ENCODE data around the gene FAM216B. TPM values are rescaled to one million over a fixed set of nuclear protein-coding genes. Genes with fewer than 3 reads are reported as not detected.

The FAM216B gene
- total and polyA plus RNA-seq, 2 experiments from 2014 or later: 0.06 TPM; not detected in 1

DNA sequence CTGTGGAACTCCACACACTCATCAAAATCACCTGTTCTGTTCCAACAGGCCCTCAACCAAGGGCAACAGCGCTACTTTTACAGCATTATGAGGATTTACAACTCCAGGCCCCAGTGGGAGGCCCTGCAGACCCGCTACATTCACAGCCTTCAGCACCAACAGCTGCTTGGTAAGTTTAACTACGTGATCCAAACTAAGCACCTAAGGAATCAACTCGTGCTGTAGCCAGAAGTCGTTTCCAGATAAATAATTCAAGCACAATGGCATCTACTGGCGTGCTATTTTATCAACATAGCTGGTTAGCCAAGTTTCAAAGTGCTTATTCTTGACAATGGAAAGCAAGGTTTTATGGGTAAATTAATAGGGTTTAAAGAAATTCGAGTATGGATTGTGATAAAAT is 5.3 kb downstream of the FAM216B start (continued):
- TF ChIP-seq, protein P1, sequence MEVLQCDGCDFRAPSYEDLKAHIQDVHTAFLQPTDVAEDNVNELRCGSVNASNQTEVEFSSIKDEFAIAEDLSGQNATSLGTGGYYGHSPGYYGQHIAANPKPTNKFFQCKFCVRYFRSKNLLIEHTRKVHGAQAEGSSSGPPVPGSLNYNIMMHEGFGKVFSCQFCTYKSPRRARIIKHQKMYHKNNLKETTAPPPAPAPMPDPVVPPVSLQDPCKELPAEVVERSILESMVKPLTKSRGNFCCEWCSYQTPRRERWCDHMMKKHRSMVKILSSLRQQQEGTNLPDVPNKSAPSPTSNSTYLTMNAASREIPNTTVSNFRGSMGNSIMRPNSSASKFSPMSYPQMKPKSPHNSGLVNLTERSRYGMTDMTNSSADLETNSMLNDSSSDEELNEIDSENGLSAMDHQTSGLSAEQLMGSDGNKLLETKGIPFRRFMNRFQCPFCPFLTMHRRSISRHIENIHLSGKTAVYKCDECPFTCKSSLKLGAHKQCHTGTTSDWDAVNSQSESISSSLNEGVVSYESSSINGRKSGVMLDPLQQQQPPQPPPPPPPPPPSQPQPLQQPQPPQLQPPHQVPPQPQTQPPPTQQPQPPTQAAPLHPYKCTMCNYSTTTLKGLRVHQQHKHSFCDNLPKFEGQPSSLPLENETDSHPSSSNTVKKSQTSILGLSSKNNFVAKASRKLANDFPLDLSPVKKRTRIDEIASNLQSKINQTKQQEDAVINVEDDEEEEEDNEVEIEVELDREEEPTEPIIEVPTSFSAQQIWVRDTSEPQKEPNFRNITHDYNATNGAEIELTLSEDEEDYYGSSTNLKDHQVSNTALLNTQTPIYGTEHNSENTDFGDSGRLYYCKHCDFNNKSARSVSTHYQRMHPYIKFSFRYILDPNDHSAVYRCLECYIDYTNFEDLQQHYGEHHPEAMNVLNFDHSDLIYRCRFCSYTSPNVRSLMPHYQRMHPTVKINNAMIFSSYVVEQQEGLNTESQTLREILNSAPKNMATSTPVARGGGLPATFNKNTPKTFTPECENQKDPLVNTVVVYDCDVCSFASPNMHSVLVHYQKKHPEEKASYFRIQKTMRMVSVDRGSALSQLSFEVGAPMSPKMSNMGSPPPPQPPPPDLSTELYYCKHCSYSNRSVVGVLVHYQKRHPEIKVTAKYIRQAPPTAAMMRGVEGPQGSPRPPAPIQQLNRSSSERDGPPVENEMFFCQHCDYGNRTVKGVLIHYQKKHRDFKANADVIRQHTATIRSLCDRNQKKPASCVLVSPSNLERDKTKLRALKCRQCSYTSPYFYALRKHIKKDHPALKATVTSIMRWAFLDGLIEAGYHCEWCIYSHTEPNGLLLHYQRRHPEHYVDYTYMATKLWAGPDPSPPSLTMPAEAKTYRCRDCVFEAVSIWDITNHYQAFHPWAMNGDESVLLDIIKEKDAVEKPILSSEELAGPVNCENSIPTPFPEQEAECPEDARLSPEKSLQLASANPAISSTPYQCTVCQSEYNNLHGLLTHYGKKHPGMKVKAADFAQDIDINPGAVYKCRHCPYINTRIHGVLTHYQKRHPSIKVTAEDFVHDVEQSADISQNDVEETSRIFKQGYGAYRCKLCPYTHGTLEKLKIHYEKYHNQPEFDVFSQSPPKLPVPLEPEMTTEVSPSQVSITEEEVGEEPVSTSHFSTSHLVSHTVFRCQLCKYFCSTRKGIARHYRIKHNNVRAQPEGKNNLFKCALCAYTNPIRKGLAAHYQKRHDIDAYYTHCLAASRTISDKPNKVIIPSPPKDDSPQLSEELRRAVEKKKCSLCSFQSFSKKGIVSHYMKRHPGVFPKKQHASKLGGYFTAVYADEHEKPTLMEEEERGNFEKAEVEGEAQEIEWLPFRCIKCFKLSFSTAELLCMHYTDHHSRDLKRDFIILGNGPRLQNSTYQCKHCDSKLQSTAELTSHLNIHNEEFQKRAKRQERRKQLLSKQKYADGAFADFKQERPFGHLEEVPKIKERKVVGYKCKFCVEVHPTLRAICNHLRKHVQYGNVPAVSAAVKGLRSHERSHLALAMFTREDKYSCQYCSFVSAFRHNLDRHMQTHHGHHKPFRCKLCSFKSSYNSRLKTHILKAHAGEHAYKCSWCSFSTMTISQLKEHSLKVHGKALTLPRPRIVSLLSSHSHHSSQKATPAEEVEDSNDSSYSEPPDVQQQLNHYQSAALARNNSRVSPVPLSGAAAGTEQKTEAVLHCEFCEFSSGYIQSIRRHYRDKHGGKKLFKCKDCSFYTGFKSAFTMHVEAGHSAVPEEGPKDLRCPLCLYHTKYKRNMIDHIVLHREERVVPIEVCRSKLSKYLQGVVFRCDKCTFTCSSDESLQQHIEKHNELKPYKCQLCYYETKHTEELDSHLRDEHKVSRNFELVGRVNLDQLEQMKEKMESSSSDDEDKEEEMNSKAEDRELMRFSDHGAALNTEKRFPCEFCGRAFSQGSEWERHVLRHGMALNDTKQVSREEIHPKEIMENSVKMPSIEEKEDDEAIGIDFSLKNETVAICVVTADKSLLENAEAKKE (CRISPR knock-in tag; IDR thresholded peaks at IDR 0.05): no peak
- TF ChIP-seq CREB1 (CRISPR knock-in tag; IDR thresholded peaks at IDR 0.05; ENCODE audit: low read depth) (no peak), JUNB (IDR thresholded peaks at IDR 0.05; ENCODE audit: unreplicated experiment) (no peak)

DNA sequence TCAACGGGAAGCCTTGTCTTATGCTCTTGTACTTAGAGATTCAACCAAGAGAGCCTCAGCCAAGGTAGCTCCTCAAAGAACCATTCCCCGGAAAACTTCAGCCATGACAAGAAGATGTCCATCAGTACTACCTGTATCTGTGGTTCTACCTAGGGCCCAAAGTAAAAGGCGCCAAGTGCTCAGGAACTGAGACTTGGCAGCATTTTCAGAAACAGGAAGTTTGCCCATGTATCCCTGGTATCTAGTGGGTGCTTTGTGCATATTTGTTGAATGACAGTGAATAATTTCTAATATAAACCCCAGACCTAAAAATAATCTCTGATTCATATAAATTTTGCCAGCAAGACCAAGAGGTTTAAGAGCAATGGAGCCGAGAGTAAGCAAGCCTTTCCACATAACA is 7.2 kb downstream of the FAM216B start:
- ATAC-seq: no peak
- H3K4me3 Mint-ChIP-seq: no peak overlapping the region
- no peaks in the 10 kb centered on the region for H3K27me3 ChIP-seq (ENCODE audit: insufficient read depth)

More for the DNA sequence above, 7.2 kb downstream of the FAM216B start:
- Histone ChIP-seq H3K27ac (ENCODE audit: low read depth) (no peak overlapping the region), H3K36me3 (ENCODE audit: insufficient read depth) (no peaks in the 10 kb centered on the region), H2AFZ (no peak overlapping the region), H3K4me2 (no peak overlapping the region), H4K20me1 (replicated peaks; ENCODE audit: insufficient read depth) (no peaks in the 10 kb centered on the region), H3F3A (replicated peaks; ENCODE audit: low read depth) (no peaks in the 10 kb centered on the region), H3K4me1 (ENCODE audit: insufficient read depth) (peaks cover 7% of the 10 kb centered on the region), H3K79me2 (replicated peaks; ENCODE audit: insufficient read depth) (no peaks in the 10 kb centered on the region), H3K9me2 (ENCODE audit: insufficient read depth) (no peaks in the 10 kb centered on the region), H3K4me3 (no peak overlapping the region)
- no peak overlapping the region for H3K27ac Mint-ChIP-seq
- H3K9me3 Mint-ChIP-seq: 0 out of 3 replicates have a peak, but pooled peaks cover 3% of the 10 kb centered on the region
- DNase-seq (ENCODE audit: low spot score): no peak
- TF ChIP-seq, protein P2, sequence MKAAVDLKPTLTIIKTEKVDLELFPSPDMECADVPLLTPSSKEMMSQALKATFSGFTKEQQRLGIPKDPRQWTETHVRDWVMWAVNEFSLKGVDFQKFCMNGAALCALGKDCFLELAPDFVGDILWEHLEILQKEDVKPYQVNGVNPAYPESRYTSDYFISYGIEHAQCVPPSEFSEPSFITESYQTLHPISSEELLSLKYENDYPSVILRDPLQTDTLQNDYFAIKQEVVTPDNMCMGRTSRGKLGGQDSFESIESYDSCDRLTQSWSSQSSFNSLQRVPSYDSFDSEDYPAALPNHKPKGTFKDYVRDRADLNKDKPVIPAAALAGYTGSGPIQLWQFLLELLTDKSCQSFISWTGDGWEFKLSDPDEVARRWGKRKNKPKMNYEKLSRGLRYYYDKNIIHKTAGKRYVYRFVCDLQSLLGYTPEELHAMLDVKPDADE (IDR thresholded peaks at IDR 0.05): no peak
- H3K36me3 Mint-ChIP-seq (ENCODE audit: low read depth): no peaks in the 10 kb centered on the region; the same call in 2 of the 3 replicates
- H3K27me3 Mint-ChIP-seq (ENCODE audit: insufficient read depth, low read depth, poor library complexity): peaks cover 2% of the 10 kb centered on the region
- peaks cover 7% of the 10 kb centered on the region; the same call in 2 of the 3 replicates for H3K4me1 Mint-ChIP-seq

Measured in GM23338 (cell line).